ENCODE measurements around the gene CALML4.
"Not testable (repeated sequence)": the region's sequence is repeated elsewhere in the genome, so short reads cannot be mapped to it uniquely, and the experiment has no call there.

CALML4 gene, protein sequence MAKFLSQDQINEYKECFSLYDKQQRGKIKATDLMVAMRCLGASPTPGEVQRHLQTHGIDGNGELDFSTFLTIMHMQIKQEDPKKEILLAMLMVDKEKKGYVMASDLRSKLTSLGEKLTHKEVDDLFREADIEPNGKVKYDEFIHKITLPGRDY

DNA sequence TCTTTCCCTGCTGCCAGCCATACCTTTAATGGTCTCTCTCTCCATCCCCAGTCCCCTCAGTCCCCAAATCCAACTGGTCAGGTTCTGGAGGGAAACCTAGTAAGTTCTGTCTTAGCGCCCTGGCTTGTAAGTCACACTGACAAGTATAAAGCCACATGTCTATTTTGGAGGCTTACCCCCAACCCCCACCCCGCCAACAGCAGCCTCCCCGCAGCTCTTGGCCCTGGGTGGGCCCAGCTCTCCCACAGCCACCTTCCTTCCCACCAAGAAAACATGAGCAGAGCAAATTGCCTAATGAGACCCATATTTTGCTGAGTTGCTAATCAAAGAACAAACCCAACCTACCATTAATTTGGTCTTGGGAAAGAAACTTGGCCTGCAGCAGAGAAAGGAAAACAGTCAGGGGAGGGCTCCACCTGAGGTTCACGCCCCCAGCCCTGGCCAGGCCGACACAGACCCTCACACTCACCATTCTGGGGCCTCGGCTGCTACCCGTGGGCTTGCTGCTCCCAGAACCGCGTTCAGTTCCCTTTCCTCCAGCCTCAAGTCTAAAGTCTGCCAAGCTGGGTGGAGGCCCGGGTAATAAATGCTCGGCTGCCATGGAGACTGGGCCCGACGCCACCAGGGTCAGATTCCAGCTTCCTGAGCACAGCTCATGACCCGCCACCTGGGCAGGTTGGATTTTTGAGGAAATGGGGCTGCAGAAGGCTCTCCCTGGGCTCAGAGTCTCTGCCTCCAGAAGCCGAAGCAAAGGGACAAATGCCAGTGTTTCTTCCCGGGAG lies at the start of gene CALML4:
Gene CALML4, minus strand, starts transcription at position 557 of the 782 bp plus-strand sequence. Its CDS starts 85 bp downstream, at position 472.
- no peak for DNase-seq

DNA sequence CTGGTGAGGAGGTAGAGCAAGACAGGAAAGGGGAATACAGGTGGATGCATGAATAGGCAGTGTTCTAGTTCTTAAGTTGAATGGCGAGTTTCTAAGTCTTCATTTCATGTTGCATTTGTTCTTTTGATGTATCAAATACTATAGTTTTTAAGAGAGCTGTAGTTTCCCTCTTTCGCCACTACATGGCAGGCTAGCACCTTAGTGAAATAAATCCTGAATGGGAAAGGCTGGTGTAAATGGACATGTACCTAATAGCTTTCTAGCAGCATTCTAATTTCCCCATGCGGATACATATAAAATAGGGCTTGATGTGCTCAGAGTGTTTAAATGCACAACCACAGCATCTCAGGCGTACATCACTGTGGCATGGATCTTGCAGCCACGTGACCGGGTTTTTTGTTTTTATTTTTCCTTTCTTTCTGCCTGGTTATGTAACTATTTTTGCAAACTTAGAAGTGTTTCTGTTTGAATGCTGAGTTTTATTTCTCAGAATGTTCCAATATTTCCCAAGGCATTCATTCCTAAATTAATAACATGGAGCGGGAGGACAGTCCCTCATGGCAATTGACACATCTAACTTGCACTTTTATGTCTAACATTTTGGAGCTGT lies 47.9 kb upstream of the CALML4 start:
- DNase-seq: no peak

DNA sequence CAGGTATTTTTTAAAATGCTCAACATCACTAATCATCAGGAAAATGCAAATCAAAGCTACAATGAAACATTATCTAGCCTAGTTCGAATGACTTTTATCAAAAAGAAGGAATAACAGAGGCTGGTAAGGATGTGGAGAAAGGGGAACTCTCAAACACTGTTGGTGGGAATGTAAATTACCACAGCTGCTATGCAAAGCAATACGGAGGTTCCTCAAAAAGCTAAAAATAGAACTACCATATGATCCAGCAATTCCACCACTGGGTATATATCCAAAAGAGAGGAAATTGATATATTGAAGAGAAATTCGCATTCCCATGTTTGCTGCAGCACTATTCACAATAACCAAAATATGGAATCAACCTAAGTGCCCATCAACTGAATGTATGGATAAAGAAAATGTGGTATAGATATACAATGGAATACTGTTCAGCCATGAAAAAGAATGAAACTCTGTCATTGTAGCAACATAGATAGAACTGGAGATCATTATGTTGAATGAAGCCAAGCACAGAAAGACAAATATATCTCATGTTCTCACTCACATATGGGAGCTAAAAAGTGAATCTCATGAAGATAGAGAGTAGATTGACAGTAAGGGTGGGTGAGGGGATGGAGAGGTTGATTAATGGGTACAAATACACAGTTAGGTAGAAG lies 44.1 kb upstream of the CALML4 start:
- DNase-seq: no peak

DNA sequence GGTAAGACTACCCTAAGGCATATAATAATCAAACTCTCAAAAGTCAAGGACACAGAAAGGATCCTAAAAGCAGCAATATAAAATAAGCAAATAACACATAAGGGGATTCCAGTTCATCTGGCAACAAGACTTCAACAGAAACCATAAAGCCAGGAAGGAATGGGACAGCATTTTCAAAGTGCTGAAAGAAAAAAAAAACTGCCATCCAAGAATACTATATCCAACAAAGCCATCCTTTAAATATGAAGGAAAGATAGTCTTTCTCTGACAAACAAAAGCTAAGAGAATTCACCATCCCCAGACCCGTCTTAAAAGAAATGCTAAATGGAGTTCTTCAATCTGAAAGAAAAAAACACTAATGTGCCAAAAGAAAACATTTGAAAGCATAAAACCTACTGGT lies 39.1 kb upstream of the CALML4 start:
- DNase-seq: no peak

DNA sequence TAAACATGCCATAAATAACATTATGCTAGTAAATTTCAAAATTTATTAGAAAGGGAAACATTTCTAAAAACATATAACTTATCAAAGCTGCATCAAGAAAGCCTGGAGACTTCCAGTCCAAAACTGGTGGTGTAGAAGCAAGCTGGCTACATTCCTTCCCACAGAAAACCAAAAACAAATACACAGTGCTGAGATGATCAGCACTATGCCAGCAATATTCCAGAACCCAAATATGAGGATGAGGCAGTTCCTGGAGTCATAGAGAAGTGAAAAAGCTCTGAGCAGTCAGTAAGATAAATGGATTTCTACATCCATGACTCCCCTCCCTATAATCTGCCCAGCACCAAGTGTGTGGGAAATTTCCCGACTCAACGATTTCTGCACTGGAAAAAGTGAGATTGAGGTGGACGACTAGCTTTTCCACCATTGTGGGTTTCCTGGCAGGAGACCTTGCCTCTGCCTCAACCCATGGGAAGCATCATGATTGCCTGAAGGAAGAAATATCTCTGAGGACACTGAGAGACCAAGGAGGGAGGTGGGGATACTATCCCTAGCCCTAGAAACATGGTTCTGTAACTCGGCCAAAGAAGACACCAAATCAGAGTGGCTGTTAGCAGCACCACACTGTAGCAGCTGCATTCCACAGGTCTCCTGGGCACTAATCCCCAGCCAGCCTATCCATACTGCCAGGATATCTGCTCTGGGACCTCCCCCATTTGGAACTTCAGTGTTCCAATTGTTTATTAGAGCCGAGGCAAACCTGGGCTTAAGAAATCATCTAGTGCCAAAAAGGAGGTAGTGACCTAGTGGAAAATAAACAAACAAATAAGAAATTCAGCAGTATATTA lies 36.2 kb upstream of the CALML4 start:
- no peak for DNase-seq

DNA sequence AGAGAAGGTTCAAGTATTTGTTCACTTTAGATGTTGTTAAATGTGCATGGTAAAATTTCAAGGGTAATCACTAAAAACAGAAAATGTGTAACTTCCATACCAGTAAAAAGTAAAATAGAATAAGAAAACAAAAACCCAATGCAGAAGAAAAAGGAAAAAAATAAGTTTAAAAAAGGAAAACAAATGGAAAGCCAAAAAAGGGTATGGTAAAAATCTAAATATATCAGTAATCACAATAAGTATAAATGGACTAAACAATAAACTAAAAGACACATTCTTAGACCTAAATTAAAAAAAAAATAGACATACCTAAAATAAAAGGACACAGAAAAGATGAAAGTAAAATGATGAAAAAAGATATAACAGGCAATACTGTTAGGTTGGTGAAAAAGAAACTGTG lies 33.9 kb upstream of the CALML4 start:
- DNase-seq: no peak

DNA sequence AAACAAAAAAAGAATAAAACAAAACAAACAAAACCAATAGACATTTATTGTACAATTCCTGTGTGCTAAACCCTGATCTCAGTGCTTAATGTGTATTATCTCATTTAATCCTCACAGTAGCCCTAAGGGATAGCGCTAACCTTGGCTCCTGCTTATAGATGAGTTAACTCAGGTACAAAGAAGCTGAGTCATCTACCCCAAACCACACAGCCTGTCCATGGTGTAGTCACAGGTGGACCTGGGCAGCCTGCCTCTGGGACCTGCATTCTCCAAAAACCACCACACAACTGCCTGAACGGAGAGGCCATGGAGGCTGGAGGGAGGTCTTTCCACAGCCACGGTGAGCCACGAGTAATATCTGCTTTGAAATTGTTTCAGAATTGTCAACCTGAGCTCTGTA lies 29.9 kb upstream of the CALML4 start:
- no peak for DNase-seq

DNA sequence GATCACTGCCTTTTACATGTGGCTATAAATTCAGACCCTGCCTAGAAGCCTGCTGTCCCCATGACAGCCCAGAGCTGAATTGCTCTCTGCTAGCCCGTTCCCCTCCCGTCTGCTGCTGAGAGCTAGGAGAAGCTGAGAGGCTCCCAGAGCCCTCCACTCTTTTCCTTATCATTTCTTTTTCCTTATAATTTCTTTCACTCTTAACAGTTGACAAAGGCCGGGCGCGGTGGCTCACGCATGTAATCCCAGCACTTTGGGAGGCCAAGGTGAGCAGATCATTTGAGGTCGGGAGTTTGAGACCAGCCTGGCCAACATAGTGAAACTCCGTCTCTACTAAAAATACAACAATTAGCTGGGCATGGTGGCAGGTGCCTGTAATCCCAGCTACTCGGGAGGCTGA lies 29.4 kb upstream of the CALML4 start:
- DNase-seq: not testable (repeated sequence)

DNA sequence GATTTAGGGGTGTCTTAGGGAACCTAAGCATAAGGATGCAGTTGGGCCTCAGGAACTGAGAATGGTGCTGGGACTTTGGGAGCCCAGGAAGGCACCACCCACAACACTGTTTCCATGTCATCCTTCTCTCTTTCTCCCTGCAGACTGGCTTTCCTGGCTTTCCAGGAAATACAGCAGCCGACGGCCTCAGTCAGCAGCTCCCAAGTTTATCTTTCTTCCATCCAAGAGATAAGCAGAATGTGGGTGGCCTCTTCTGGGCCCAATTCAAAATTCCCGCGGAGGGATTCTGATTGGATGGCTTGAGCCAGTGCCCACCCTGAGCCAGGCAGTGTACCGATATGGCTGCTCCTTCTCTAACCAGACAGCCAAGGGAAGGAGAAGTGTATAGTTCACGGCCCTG lies 28.9 kb upstream of the CALML4 start:
- DNase-seq: no peak

DNA sequence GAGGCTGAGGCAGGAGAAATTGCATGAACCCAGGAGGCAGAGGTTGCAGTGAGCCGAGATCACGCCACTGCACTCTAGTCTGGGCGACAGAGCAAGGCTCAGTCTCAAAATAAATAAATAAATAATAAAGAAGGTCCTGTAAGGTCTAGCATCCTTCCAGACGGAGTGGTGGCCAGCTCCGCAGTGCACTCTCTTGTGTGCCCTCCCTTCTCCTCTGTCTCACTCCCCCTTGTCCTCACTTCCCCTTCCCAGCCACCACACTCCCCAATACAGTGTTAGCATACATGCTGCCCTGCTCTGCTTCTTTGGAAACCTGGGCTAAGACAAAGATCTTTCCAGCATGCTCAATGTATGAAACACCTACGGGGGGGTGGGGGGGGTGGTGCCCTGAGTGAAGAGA lies 27.8 kb upstream of the CALML4 start:
- no peak for DNase-seq

DNA sequence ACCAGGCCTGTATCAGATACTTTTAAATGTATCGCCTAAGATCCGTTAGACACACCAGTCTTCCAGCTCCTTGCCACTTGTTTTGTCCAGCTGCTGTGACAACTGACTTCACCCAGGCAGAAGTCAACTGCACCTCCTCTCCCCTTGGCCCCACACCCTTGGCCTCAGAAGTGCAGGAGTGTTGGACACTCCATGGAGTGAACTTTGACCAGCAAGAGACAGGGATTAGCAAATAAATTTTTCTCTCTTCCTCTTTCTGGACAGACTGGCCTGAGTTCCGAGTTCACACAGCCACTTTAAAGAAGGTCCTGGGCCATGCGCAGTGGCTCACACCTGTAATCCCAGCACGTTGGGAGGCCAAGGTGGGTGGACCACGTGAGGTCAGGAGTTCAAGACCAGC lies 27.3 kb upstream of the CALML4 start:
- DNase-seq: no peak

DNA sequence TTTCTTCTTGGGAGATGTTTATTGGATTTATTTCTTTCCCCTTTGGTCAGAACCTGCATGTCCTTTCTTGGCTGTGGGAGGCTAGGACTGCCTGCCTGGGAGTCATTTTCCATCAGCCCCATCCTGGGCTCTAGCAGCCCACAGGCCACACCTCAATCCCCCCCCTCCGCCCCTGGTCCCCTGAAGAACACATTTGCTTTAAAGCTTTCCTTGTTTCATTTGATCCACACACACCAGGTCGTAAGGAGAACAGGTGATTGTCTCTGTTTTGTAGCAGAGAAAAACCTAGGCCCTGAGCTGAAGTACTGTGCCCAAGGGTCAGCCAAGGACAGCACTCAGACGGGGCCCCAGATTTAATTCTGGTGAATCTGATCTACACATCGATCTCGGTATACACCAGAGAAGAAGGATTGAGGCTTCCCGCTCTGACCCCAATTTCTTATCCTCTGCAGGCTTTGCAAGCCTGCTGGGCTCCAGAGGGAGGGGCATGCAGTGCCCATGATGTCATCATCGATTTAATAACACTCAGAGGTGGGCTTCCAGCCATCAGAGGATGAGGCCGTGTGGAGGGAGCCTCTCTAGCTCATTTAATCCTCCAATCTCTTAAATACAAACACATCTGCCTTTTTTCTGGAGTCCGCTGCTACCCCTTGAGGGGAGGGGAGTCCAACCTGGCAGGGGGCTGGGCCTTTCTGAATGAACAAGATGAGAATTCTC lies 26.1 kb upstream of the CALML4 start:
- no peak for DNase-seq

DNA sequence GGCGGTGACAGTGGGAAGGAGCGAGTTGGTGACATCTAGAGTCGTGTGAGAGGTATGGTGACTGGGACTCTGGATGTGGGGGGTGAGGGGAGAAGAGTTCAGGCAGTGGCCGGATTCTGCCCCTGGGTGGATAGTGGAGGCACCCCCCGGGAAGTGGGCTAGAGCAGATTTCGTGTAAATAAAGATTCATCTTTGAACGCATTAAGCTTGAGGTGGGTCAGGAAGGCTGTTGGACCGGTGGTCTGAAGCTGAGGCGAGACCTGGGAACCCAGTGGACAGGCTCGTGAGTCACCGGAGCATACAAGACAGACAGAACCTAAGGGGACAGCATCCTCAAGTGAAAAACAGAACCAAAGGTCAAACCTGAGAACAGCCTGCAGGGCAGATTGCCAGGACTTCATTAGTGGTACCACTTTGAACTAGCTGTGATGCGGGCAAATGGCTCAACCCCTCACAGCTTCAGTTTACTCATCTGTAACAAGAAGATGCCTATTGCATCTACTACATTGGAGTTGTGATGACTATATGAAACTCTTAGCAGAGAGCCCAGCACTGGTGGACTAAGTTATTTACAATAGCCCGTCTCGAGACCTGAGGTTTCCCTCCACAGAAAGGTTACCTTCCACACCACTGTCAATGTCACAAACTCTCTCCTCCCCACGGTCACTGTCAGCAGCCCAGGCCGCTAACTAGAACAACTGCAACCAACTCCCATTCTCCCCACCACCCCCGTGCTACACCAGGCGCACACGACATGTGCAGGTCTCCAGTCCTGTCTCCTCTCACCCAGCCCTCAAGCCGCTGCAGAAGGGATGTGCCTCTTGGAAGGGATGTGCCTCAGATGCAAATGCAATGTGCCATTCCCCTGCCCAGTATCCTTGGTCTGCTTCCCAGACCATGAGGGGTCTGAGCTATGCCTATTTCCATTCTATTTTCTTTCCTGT lies 25.3 kb upstream of the CALML4 start:
- no peak for DNase-seq

DNA sequence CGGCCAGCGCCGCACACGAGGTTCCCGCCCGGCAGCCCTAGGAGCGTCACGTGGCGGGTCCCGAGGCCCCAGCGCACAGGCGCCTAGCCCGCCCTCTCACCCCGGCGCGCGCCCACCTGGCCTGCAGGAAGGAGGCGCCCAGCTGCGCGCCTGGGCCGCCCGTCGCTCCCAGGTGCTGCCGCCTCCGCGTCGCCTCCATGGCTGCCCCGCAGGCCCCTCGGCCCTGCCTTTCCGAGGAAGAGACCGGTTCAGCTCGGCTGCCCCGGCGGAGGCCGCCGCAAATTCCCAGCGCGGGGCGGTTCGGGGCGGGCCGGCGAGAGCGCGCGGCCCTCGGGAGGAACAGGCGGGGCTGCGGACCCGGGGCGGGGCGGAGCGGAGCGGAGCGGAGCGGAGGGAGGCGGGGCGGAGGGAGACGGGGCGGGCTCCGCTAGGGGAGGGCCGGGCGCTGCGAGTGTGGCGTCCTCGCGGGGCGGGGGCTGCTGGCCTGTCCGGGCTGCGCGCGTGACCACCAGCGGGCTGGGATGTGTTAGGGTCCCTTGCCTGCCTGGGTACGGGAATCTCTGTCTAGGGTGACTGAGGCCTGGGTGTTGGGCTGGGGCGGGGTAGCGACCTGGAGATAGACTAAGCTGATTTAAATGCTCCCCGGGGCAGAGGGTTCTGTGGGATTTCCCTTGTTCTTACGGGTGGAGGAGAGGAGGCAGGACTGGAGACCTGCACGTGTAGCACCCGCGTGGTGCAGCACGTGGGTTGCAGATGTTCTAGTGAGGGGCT lies 24.4 kb upstream of the CALML4 start, which contains the start of gene CLN6:
Gene CLN6, minus strand, starts transcription at position 343 of the 771 bp plus-strand sequence. Its CDS starts 144 bp downstream, at position 199.
- DNase-seq: peak; percentile 68 to 75 (median 72)

DNA sequence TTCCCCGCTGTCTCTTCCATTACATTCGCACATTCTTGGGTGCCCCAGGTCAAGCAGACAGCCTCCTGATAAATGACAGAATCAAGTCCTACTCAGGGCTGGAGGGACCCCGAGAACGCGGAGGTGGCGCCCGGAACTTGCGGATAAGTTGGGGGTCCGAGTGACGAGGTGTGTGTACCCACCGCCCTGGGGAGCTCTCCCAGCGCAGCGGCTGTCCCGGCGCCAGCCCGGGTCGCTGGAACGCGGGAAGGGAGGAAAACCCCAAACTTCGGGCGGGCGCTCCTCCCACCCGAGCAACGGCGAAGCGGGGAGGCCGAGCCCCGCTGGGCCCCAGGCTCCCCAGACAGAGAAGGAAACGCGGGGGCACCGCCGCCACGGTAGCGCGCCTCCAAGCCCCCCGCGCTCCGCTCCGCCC lies 23.8 kb upstream of the CALML4 start:
- DNase-seq: no peak

DNA sequence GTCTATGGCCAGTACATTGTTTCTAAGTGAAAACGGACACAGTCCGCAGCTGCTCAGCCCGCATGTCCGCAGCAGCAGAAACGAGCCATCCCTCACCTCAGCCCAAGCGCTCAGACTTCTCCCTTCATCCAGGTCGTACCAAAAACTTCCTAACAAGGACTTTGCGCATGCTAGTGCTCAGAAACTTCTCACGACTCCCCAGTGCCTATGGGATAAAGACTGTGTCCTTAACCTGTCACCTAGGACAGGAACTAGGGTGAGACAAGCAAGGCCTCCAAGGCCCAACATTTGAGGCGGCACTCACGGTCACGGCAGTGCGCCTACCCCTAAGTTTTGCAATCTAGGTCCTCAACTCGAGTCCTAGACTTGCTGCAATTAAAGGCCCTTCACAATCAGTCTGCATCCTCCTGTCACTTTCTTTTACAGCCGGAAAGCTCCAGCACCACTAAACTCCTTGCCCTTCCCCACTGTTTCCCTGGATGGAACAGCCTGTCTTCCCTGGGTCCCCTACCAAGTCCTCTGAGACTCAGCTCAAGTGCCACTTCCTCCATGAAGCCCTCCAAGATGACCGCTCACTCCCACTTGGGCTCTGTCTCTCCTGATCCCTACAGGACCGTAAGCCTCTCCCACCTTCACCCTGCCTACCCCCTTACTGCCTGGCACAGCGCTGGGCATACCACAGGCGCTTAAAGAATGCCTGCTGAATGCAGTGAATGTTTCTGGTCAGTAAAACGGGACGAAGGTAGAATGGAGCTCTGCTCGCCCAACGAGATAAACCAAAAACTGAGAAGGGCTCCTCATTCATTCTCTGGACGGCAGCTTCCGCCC lies 23.2 kb upstream of the CALML4 start:
- no peak for DNase-seq

DNA sequence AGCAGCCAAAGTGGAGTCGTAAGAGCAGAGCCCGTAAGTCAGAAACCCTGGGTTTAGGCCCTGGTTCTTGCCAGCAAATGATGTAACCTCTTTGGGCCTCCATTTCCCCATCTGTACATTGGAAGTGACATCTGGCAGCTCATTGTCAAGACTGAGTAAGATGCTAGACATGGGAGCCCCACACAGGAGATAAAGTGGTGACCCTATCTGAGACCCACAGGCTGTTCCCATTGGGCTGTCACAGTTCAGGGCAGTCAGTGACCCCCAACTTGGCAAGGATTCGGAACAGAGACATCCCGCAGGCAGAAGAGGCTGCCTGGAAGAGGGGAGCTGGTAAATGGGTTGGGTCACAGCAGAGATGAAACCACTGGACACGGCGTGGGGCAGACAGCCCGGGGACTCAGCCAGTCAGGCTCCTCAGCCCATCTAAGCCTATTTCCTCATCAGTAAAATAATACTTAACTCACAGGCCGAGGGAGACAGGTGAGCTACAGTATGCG lies 22.6 kb upstream of the CALML4 start:
- DNase-seq: no peak

DNA sequence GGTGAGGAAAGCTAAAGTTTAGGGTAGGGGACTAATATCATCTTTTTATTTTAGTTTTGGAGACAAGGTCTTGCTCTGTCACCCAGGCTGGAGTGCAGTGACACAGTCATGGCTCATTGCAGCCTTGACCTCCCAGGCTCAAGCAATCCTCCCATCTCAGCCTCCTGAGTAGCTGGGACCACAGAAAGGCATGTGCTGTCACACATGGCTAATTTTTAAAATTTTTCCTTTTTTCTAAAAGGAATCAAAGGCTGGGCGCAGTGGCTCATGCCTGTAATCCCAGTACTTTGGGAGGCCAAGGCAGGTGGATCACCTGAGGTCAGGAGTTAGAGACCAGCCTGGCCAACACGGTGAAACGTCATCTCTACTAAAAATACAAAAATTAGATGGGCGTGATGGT lies 20.3 kb upstream of the CALML4 start:
- not testable (repeated sequence) for DNase-seq
